ENCODE results near the gene IGFBP5. TPM values are rescaled to one million over a fixed set of nuclear protein-coding genes. Genes with fewer than 3 reads are reported as not detected.

Gene IGFBP5
- total RNA-seq, 1 experiment from 2014 or later: 3.9 TPM

DNA sequence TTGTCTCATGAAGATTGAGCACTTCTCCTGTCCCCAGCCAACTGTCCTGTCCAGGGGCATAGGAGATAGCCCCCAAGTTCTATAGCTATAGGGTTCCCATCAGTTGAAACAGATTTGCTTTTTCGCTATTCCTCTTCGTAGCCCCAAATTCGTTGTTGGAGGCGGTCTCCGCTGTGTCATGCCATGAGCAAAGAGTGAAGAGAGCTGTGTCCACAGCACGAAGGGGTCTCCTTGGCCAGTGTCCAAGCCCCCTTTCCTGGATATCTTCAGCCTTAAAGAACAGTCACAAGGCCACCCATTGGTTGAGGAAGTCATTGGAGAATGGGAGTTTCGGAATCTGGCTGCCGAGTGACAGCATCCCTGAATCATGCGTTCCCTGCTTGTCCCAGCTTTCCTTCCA is 21.0 kb downstream of the IGFBP5 start:
- ChIA-PET RAD21 (ENCODE audit: low non-redundant PET in 1 of 2, low total read pairs in 2 of 2, uncharacterized antibody in 2 of 2, unreplicated experiment in 2 of 2) (no interaction called here), POLR2A (no interaction called here), CTCF (no interaction called here)
- H3K4me1 ChIP-seq (ENCODE audit: control insufficient read depth in 1 of 2, insufficient read depth in 2 of 2, low read length in 2 of 2): no peaks in the 10 kb centered on the region
- H3K9me2 ChIP-seq (ENCODE audit: insufficient read depth): no peaks in the 10 kb centered on the region
- no peak overlapping the region for H3K4me2 ChIP-seq (ENCODE audit: low read length)
- TF ChIP-seq ZNF274 (IDR thresholded peaks at IDR 0.05; ENCODE audit: low read depth, low read length): no peak
- no peak for TF ChIP-seq CBX3 (IDR thresholded peaks at IDR 0.05; ENCODE audit: low read depth)
- TF ChIP-seq POLR2AphosphoS5 (IDR thresholded peaks at IDR 0.05; ENCODE audit: low read depth, low read length): no peak
- no peak for TF ChIP-seq EZH2 (IDR thresholded peaks at IDR 0.05)
- no peak for TF ChIP-seq EGR1 (IDR thresholded peaks at IDR 0.05; ENCODE audit: low read depth)
- no peak for TF ChIP-seq SIN3A (IDR thresholded peaks at IDR 0.05; ENCODE audit: low read depth)
- TF ChIP-seq ELF1 (IDR thresholded peaks at IDR 0.05; ENCODE audit: borderline replicate concordance, low read depth): no peak
- TF ChIP-seq SP1 (IDR thresholded peaks at IDR 0.05; ENCODE audit: low read depth): no peak
- TF ChIP-seq CEBPB (IDR thresholded peaks at IDR 0.05; ENCODE audit: low read depth): no peak
- no peak for TF ChIP-seq JUND (IDR thresholded peaks at IDR 0.05)
- TF ChIP-seq SRF (IDR thresholded peaks at IDR 0.05; ENCODE audit: low read depth): no peak
- TF ChIP-seq, protein P1, sequence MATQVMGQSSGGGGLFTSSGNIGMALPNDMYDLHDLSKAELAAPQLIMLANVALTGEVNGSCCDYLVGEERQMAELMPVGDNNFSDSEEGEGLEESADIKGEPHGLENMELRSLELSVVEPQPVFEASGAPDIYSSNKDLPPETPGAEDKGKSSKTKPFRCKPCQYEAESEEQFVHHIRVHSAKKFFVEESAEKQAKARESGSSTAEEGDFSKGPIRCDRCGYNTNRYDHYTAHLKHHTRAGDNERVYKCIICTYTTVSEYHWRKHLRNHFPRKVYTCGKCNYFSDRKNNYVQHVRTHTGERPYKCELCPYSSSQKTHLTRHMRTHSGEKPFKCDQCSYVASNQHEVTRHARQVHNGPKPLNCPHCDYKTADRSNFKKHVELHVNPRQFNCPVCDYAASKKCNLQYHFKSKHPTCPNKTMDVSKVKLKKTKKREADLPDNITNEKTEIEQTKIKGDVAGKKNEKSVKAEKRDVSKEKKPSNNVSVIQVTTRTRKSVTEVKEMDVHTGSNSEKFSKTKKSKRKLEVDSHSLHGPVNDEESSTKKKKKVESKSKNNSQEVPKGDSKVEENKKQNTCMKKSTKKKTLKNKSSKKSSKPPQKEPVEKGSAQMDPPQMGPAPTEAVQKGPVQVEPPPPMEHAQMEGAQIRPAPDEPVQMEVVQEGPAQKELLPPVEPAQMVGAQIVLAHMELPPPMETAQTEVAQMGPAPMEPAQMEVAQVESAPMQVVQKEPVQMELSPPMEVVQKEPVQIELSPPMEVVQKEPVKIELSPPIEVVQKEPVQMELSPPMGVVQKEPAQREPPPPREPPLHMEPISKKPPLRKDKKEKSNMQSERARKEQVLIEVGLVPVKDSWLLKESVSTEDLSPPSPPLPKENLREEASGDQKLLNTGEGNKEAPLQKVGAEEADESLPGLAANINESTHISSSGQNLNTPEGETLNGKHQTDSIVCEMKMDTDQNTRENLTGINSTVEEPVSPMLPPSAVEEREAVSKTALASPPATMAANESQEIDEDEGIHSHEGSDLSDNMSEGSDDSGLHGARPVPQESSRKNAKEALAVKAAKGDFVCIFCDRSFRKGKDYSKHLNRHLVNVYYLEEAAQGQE (IDR thresholded peaks at IDR 0.05; ENCODE audit: low read depth): no peak
- no peak for TF ChIP-seq RAD21 (IDR thresholded peaks at IDR 0.05; ENCODE audit: low read depth)
- TF ChIP-seq, protein P2, sequence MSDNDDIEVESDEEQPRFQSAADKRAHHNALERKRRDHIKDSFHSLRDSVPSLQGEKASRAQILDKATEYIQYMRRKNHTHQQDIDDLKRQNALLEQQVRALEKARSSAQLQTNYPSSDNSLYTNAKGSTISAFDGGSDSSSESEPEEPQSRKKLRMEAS (IDR thresholded peaks at IDR 0.05): no peak
- TF ChIP-seq, protein P3, sequence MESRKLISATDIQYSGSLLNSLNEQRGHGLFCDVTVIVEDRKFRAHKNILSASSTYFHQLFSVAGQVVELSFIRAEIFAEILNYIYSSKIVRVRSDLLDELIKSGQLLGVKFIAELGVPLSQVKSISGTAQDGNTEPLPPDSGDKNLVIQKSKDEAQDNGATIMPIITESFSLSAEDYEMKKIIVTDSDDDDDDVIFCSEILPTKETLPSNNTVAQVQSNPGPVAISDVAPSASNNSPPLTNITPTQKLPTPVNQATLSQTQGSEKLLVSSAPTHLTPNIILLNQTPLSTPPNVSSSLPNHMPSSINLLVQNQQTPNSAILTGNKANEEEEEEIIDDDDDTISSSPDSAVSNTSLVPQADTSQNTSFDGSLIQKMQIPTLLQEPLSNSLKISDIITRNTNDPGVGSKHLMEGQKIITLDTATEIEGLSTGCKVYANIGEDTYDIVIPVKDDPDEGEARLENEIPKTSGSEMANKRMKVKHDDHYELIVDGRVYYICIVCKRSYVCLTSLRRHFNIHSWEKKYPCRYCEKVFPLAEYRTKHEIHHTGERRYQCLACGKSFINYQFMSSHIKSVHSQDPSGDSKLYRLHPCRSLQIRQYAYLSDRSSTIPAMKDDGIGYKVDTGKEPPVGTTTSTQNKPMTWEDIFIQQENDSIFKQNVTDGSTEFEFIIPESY (IDR thresholded peaks at IDR 0.05; ENCODE audit: extremely low read depth, insufficient replicate concordance, low read length): no peak
- H3K27ac ChIP-seq (ENCODE audit: low read depth, low read length): no peak overlapping the region
- no peak for ATAC-seq
- no peaks in the 10 kb centered on the region for H4K20me1 ChIP-seq (ENCODE audit: insufficient read depth)
- H3K36me3 ChIP-seq (ENCODE audit: control insufficient read depth in 1 of 2, insufficient read depth in 2 of 2, low read length in 2 of 2): no peaks in the 10 kb centered on the region
- no peak for DNase-seq (ENCODE audit: low read depth, low spot score)
- H3K4me3 ChIP-seq (replicated peaks in 1 of 2; ENCODE audit: low read depth in 1 of 2, low read length in 2 of 2): no peak overlapping the region
- H3K27me3 ChIP-seq (ENCODE audit: insufficient read depth, low read length): no peaks in the 10 kb centered on the region
- no peaks in the 10 kb centered on the region for H3K9me3 ChIP-seq (ENCODE audit: control insufficient read depth in 1 of 2, insufficient read depth in 1 of 2, low read depth in 1 of 2, low read length in 2 of 2)
- BruUV-seq (replicated peaks): no TSS peak
- H3K9ac ChIP-seq (ENCODE audit: low read length): no peak overlapping the region
- H2AFZ ChIP-seq (ENCODE audit: low read depth, low read length, poor library complexity, severe bottlenecking): no peak overlapping the region
- no peaks in the 10 kb centered on the region for H3K79me2 ChIP-seq (ENCODE audit: insufficient read depth, low read length)
- intact Hi-C loops (cut with micrococcal nuclease): no loop called here
